ENCODE data around the gene DEPDC1.
A peak's percentile ranks its signal among the peaks of the same experiment; 100 is the strongest.

Gene DEPDC1, protein sequence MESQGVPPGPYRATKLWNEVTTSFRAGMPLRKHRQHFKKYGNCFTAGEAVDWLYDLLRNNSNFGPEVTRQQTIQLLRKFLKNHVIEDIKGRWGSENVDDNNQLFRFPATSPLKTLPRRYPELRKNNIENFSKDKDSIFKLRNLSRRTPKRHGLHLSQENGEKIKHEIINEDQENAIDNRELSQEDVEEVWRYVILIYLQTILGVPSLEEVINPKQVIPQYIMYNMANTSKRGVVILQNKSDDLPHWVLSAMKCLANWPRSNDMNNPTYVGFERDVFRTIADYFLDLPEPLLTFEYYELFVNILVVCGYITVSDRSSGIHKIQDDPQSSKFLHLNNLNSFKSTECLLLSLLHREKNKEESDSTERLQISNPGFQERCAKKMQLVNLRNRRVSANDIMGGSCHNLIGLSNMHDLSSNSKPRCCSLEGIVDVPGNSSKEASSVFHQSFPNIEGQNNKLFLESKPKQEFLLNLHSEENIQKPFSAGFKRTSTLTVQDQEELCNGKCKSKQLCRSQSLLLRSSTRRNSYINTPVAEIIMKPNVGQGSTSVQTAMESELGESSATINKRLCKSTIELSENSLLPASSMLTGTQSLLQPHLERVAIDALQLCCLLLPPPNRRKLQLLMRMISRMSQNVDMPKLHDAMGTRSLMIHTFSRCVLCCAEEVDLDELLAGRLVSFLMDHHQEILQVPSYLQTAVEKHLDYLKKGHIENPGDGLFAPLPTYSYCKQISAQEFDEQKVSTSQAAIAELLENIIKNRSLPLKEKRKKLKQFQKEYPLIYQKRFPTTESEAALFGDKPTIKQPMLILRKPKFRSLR

DNA sequence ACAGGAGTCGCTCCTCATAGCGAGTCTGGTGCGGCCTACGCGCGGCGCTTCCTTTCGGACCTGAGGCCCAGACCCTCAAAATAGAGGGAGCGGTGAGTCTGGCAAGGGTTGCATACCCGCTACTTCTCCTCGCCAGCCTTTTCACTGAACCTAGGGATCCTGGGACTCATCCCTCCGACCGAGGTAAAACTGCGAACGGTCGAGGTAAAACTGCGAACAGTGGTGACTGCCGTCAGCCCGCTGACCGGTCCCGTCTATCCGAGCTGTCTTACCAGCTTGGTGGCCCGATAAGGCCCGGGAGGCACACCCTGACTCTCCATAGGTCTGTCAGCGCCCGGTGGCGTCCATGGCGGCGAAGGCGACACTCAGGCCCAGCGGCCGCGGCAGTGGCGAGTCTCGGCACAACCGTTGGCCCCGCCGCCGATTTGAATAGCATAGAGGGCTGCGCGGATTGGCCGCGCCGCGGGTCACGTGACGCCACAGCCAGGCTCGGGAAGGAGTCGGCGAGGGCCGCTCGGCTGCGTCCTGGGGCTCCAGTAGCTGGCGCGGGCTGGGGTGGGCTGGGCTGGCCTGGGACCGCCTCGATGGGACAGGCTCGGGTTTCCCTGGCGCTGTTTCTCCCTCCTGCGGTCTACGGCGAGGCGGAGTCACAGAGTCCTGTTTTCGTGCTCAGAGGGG lies at the start of gene DEPDC1:
TSS of gene DEPDC1 (minus strand) at position 403 of the 678 bp plus-strand sequence. CDS start at position 320, 83 bp downstream.
- DNase-seq (ENCODE audit: low read depth) = peak; percentile 96
- TF ChIP-seq, protein P1, sequence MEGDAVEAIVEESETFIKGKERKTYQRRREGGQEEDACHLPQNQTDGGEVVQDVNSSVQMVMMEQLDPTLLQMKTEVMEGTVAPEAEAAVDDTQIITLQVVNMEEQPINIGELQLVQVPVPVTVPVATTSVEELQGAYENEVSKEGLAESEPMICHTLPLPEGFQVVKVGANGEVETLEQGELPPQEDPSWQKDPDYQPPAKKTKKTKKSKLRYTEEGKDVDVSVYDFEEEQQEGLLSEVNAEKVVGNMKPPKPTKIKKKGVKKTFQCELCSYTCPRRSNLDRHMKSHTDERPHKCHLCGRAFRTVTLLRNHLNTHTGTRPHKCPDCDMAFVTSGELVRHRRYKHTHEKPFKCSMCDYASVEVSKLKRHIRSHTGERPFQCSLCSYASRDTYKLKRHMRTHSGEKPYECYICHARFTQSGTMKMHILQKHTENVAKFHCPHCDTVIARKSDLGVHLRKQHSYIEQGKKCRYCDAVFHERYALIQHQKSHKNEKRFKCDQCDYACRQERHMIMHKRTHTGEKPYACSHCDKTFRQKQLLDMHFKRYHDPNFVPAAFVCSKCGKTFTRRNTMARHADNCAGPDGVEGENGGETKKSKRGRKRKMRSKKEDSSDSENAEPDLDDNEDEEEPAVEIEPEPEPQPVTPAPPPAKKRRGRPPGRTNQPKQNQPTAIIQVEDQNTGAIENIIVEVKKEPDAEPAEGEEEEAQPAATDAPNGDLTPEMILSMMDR (conservative IDR thresholded peaks at IDR 0.05; ENCODE audit: low read depth, low read length) = peak; percentile 6
- peak within 1 kb of the TSS; percentile 95 for H3K4me3 ChIP-seq (ENCODE audit: low read depth, low read length)

DNA sequence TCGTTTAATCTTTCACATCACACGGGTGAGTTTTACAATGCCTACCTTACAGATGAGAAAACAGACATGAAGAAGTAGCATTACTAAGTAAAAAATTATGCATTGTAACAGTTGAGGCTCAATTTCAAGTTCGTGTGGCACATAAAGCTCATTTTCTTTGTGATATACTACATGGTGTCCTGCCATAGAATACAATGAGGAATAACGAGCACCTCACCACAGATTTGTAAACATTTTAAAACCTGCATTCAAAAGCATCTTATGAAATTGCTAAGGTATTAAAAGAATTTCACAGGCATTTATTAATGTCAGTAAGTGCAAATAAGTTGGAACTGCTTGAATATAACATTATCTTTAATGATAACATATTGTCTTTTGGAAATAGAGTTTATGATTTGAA lies 47.8 kb upstream of the DEPDC1 start:
- H3K4me3 ChIP-seq (ENCODE audit: low read depth, low read length) = no peak overlapping the region
- no peak for DNase-seq (ENCODE audit: low read depth)
- TF ChIP-seq, protein P1 (conservative IDR thresholded peaks at IDR 0.05; ENCODE audit: low read depth, low read length) = no peak

DNA sequence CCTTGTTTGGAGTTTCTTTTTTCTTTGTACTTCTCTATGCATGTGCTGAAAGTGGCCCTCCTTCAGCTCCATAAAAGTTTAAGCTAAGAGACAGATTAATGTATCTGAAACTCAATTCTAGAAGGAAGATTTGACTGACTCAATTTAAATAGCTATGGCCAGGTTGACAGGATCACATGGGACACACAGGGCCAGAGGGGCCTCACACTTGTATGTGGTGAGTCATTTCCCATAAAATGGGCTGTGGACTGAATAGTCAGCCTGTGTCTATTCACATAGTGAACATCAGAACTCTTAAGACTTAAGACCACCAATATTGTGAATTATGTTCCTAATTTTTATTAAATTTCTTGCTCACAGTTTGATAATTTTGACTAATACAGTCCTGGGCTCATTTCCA lies 45.7 kb upstream of the DEPDC1 start:
- TF ChIP-seq, protein P1 (conservative IDR thresholded peaks at IDR 0.05; ENCODE audit: low read depth, low read length) = no peak
- H3K4me3 ChIP-seq (ENCODE audit: low read depth, low read length) = no peak overlapping the region
- DNase-seq (ENCODE audit: low read depth) = peak; percentile 9

DNA sequence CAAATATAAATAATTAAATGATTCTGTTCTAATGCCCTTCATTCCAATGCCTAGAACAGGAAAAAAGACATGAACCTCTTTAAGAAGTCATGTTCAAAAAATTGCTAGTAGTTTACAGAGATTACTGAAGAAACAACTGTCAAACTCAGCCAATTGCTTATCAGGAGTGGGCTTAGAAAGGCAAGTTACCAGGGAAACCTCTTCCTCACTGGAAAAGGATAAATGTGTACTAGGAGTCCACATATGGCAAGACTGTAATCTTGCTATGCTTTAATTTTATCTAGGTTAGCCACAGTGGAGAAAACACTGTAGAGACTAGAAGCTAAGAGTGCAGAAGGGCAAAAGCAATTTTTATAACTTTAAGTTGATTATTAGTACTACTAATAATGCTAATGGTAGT lies 42.1 kb upstream of the DEPDC1 start:
- H3K4me3 ChIP-seq (ENCODE audit: low read depth, low read length) = no peak overlapping the region
- TF ChIP-seq, protein P1 (conservative IDR thresholded peaks at IDR 0.05; ENCODE audit: low read depth, low read length) = no peak
- DNase-seq (ENCODE audit: low read depth) = no peak

DNA sequence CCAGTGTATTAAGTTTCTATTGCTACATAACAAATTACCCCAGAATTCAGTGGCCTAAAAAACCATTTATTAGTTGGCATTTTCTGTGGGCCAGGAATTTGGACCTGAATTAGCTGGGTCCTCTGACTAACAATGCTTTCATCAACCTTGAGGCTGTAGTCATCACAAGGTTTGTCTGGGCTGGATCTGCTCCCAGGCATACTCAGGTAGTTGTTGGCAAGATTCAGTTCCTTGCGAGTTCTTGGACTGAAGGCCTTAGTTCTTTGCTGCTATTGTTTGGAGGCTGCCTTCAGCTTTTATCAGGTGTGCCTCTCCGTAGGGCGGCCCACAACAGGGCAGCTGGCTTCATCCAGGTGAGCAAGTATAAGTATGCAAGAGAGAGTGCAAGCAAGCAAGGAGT lies 31.4 kb upstream of the DEPDC1 start:
- TF ChIP-seq, protein P1 (conservative IDR thresholded peaks at IDR 0.05; ENCODE audit: low read depth, low read length) = no peak
- no peak overlapping the region for H3K4me3 ChIP-seq (ENCODE audit: low read depth, low read length)
- no peak for DNase-seq (ENCODE audit: low read depth)

DNA sequence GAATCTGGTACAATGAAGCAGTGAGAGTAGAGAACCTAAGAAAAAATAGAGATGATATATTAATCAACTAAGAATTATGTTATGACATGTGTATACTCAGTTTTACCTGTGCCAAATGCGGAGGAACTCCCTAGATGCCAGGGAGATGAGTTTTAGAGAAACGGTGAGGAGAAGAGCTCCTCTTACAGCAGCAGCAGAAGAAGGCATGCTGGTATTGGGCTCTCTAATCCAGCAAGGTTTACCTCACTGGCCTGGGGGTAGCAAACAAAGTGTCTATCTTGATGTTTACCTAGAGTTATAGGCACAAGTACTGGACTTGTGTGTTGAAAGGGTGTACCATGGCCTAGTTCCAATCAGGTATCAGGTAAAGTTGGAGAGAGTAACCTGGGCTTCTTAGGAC lies 28.9 kb upstream of the DEPDC1 start:
- TF ChIP-seq, protein P1 (conservative IDR thresholded peaks at IDR 0.05; ENCODE audit: low read depth, low read length) = no peak
- H3K4me3 ChIP-seq (ENCODE audit: low read depth, low read length) = no peak overlapping the region
- no peak for DNase-seq (ENCODE audit: low read depth)
